Inferior parietal cortex (tissue), 1 donor: Measurements from ENCODE around the gene INO80C.

ENCODE experiments used
- DNase-seq: peaks from one replicate; pipeline ENCODE4 v3.0.0-alpha.2; 2016; ENCODE audit errors: extremely low spot score

The INO80C gene

GRCh38 chr18:35497370-35498197 lies at the start of gene INO80C:
Gene INO80C, minus strand, starts transcription at chr18:35497960. Its CDS starts 86 bp downstream, at chr18:35497874.
- DNase-seq = peak; percentile 94

- no peak for DNase-seq
Measured at GRCh38 chr18:35547008-35547605, 49.3 kb upstream of the INO80C start.

- DNase-seq = no peak
Measured at GRCh38 chr18:35542356-35542755, 44.6 kb upstream of the INO80C start.

- DNase-seq = no peak
Measured at GRCh38 chr18:35535297-35535696, 37.5 kb upstream of the INO80C start.

DNA sequence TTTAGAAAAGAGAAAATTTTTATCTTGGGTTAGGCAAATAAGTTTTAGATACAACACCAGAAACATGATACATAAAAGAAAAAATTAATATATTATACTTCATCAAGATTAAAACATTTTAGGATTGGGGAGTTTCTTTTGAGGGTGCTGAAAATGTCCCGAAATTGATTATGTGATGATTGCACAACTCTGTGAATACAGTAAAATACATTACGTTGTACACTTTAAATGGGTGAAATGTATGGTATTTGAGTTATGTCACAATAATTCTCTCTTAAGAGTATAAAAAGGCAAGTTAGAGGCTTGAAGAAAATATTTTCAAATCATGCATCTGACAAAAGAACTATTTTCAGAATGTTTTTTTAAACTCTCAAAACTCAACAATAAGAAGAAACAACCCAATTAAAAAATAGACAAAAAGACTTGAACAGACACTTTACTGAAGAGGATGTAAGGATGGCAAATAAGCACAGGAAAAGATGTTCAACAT lies 36.2 kb upstream of the INO80C start:
- DNase-seq = no peak

DNA sequence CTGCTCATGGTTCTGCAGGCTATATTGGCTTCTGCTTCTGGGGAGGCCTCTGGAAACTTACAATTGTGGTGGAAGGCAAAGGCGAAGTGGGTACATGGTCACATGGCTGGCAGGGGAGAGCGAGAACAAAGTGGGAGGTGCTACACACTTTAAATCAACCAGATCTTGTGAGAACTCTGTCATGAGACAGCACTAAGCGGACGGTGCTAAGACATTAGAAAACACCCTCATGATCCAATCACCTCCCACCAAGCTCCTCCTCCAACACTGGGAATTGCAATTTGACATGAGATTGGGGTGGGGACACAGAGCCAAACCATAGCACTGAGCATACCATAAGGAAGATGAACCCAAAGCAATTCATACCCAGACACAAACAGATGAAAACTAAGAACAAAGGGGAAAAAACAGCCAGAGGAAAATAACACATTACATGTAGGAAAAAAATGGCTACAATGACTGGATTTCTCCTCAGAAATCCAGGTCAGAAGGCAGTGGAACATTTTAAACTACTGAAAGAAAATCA lies 31.1 kb upstream of the INO80C start:
- DNase-seq = no peak

- no peak for DNase-seq
Measured at GRCh38 chr18:35526495-35527059, 28.8 kb upstream of the INO80C start.

DNA sequence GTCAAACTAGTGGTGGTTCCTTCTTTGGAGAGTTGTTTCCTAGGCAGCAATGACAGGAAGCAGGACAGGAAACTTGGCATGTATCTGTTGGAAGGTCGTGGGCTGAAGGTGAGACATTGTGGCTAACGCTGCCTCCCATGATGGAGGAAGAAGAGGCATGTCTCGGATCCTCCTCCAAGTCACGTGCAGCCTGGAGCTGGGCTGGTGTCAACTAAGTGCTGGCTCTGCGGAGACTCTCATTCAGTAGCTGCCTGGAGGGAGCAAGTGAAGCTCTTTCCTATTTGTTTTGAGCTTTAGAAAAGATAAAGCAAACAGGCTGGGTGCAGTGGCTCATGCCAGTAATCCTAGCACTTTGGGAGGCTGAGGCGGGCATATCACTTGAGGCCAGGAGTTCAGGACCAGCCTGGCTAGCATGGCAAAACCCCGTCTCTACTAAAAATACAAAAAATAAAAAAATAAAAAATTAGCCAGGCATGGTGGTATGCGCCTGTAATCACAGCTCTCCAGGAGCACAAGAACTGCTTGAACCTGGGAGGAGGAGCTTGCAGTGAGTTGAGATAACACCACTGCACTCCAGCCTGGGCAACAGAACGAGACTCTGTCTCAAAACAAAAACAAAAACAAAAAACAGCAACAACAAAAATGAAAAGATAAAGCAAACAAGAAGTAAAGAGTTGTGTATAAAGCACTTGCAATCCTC lies 28.2 kb upstream of the INO80C start:
- DNase-seq = no peak

DNA sequence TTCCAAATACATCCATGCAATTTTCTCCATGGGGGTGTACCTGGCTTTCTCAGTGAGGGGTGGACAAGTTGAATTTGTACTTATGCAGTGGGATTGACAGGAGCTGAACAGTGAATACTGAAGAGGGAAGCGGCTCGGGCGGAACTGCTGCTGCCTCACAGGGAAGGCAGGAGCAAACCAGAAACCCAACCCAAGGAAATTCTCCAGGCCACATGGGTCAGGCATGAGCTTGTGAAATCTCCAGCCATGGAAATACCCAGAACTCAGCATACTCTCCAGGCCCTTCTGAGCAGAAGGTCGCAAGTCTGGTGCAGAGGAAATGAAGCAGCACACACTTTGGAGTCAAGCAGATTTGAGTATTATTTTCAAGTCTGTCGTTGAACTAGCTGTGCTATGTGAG lies 26.5 kb upstream of the INO80C start:
- no peak for DNase-seq

DNA sequence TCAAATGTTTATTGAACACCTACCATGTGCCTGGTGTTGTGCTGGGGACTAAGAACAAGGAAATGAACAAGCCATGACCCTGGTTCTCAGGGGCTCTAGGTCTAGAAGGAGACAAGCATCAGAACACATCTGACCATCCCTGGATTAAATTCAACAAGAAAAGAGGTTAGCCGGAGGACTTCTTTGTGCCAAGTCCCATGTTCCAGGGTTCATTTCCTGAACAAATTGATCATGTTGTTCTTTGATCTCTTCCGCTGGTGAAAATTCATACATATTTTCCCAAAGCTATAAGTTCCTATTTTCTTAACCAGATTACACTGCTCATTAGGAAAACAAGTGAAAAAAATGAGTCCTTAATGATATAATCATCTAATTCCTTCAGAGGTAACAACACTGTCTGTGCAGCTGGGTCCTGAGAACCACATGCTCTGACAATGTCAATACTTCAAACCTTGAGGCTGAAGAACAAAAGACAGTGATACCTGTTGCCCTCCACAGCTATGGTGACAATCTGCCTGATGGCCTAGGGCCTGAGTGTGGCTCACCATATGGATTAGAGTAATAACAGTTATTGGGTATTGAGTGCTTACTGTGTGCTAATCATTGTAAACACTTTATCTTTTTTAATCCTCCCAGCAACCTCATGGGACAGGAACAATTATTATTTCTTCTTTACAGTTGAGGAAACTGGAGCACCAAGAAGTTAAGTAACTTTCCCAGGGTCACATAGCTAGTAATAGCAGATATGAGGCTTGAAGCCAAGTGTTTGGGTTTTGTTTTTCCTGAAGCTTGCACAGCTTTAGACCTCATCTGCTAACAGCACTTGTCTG lies 24.6 kb upstream of the INO80C start:
- DNase-seq = no peak

GRCh38 chr18:35521133-35521532 lies 23.4 kb upstream of the INO80C start:
- no peak for DNase-seq

- no peak for DNase-seq
Measured at GRCh38 chr18:35519148-35519899, 21.6 kb upstream of the INO80C start.

DNA sequence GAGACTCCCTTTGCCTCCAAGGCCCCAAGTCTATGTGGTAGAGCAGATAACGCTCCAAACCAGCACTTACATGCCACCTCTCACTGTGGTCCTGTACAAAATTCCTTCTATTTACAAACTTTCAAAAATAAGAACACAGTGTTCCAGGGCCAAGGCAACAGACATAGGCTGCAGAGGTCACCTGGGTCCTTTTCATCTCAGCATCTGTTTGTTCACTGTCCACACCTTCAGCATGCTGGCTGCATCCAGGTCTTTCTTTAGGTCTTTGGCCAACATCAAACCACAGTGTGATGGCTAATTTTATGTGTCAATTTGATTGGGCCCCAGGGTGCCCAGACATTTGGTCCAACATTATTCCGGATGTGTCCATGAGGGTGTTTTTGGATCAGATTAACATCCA lies 20.0 kb upstream of the INO80C start:
- DNase-seq = no peak

DNA sequence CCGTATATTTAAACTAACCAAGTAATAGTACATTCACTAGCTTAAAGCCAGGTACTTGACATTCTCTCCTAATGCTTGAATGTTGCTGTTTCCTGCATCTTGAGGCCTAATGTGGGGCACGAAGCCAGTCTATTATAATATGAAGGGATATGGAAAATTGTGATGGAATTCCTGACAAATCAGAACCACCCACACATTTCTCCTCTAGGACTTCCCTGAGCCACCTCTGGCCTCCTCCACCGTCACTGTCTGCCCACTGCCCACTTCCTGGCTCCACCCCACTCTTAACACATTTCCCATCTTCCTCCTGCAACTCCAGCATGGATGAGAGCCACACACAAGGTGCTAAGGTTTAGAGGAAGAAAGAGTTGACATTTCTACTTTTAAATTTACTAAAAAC lies 19.0 kb upstream of the INO80C start:
- no peak for DNase-seq

GRCh38 chr18:35516351-35516750 lies 18.6 kb upstream of the INO80C start:
- DNase-seq = no peak

DNA sequence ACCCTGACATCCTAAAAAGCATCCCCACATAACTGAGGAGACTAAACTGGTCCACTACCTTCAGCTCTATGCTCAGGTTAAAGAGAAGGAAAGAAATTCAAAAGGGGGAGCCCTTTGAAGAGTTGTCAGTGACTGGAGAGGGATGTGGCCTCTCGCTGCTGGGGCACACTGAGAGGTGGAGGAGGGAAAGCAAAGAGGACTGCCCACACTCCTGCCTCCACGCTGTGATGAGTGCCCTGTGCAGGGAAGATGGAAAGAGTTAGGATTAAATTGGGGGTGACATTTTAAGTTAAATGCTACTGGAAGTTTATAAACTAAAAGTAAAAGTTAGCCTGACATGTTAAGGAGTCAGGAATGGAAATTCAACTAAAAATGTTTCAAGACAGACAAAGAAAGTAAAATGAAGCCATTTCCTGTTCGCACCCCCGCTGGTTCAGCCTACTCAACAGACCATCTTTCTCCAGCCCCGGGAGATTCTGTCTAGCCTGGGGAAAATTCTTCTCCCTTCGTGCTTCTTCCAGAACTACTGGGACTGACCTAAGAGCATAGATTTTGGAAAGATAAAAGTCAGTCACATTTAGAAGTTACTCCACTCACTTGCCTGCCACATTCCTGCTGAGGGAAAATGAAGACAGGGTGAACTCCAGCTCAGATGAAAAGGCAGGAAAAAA lies 17.8 kb upstream of the INO80C start:
- no peak for DNase-seq

- no peak for DNase-seq
Measured at GRCh38 chr18:35514752-35515459, 17.1 kb upstream of the INO80C start.

DNA sequence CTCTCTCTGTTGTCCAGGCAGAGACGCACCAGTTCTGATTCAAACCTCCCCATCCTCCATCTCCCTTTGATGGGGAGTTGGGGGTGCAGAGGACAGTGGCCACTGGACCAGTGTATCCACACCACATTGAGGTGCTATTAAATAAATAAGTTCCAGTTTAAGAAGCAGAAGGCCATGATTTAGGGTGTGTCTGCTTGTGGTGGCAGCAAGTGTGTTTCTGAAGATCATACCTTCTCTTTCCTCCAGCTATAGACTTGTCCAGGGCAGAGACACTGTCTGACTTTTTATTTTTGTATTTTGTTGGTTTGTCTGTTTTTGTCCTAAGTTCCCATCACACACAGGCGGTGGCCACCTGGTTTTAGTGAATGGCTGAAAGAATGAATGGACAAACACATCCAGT lies 16.5 kb upstream of the INO80C start:
- no peak for DNase-seq
